Measurements from ENCODE around the gene SH3YL1. TPM values are rescaled to one million over a fixed set of nuclear protein-coding genes. Genes with fewer than 3 reads are reported as not detected.
A peak's percentile ranks its signal among the peaks of the same experiment; 100 is the strongest.

Gene SH3YL1
- 26.5 TPM for polyA plus RNA-seq (2013, experiment 1 of 2; ENCODE audit: insufficient read length)
- 28.5 TPM for polyA plus RNA-seq (2013, experiment 2 of 2; ENCODE audit: insufficient read length)

GRCh38 chr2:263774-264492, at the start of gene SH3YL1:
SH3YL1 (minus strand) TSS chr2:264032; CDS start chr2:263984, 48 bp downstream.
- DNase-seq: no peak

GRCh38 chr2:310994-311393, 47.2 kb upstream of the SH3YL1 start:
- DNase-seq: no peak

GRCh38 chr2:309954-310510, 46.2 kb upstream of the SH3YL1 start:
- no peak for DNase-seq

- no peak for DNase-seq
These were observed 45.5 kb upstream of the SH3YL1 start for GRCh38 chr2:309148-309953.

- no peak for DNase-seq
These were observed 41.5 kb upstream of the SH3YL1 start for GRCh38 chr2:305366-305765.

- DNase-seq: no peak
These were observed 32.5 kb upstream of the SH3YL1 start for GRCh38 chr2:296354-296753.

GRCh38 chr2:295090-295489, 31.3 kb upstream of the SH3YL1 start:
- no peak for DNase-seq

GRCh38 chr2:290090-290722, 26.4 kb upstream of the SH3YL1 start:
- DNase-seq: peak; percentile 68

GRCh38 chr2:289362-290089, 25.7 kb upstream of the SH3YL1 start:
- DNase-seq: no peak

- DNase-seq: no peak
These were observed 25.0 kb upstream of the SH3YL1 start for GRCh38 chr2:288758-289361.

- DNase-seq: no peak
These were observed 24.3 kb upstream of the SH3YL1 start, which contains the start of gene ALKAL2 for GRCh38 chr2:287911-288757. ALKAL2 (minus strand) TSS chr2:288091; CDS start chr2:287835, 256 bp downstream.

GRCh38 chr2:287471-287885, 23.6 kb upstream of the SH3YL1 start:
- peak; percentile 29 for DNase-seq

- DNase-seq: no peak
These were observed 23.1 kb upstream of the SH3YL1 start for GRCh38 chr2:286774-287392.

GRCh38 chr2:286035-286434, 22.2 kb upstream of the SH3YL1 start:
- no peak for DNase-seq

- DNase-seq: peak; percentile 70
These were observed 21.7 kb upstream of the SH3YL1 start for GRCh38 chr2:285531-285930.

- no peak for DNase-seq
These were observed 21.2 kb upstream of the SH3YL1 start for GRCh38 chr2:284896-285492.

- DNase-seq: no peak
These were observed 20.4 kb upstream of the SH3YL1 start for GRCh38 chr2:283996-284794.

GRCh38 chr2:282371-283263, 18.8 kb upstream of the SH3YL1 start:
- no peak for DNase-seq
